GM12878 (cell line): ENCODE data around the gene UBE2J2. TPM values are rescaled to one million over a fixed set of nuclear protein-coding genes. Genes with fewer than 3 reads are reported as not detected.

Source experiments
- ATAC-seq: fragments of 200-7000 bp; cut with Tn5 transposase; 3 replicates; pipeline ENCODE4 v1.9.1; 2020; ENCODE audit warnings: mild to moderate bottlenecking, moderate library complexity
- BruUV-seq: library from RNA; stranded (reverse); fragments of 400-500 nt; replicated peaks from 2 replicates; lab custom pipeline; 2021; lab: Mats Ljungman, UMichigan
- CTCF ChIA-PET: fragments of 300-600 bp; sonication (Branson Sonifier 250); formaldehyde crosslinking; extraction: SDS; loops from one replicate; lab custom pipeline; 2021; ENCODE audit warnings: inconsistent platforms; lab: Yijun Ruan, JAX
- POLR2A ChIA-PET: fragments of 350-600 bp; formaldehyde crosslinking; extraction: SDS; loops from one replicate; lab custom pipeline; 2021; ENCODE audit warnings: inconsistent platforms; lab: Charles Lee
- RAD21 ChIA-PET: fragments of 300-600 bp; sonication (Branson Sonifier 250); formaldehyde crosslinking; loops from one replicate; lab custom pipeline; 2023; ENCODE audit warnings: antibody characterized with exemption; ENCODE audit not compliant: unreplicated experiment; lab: Charles Lee
- SMC1A ChIA-PET: fragments of 300-600 bp; sonication (Branson Sonifier 250); formaldehyde crosslinking; loops from one replicate; lab custom pipeline; 2023; ENCODE audit not compliant: unreplicated experiment, uncharacterized antibody; lab: Charles Lee
- DNase-seq: peaks from one replicate; pipeline ENCODE4 v3.0.0-alpha.2; 2011; ENCODE audit warnings: low read depth, low spot score
- FAIRE-seq: peaks from 3 replicates; lab custom pipeline; 2011; peaks lifted over from hg19 to GRCh38; lab: Jason Lieb, UNC
- H2AFZ ChIP-seq: 2 replicates; pipeline ENCODE4 v1.6.0; 2011; ENCODE audit warnings: low read depth, low read length, control low read depth; ENCODE audit not compliant: control insufficient read depth
- H3K27ac ChIP-seq: 2 replicates; pipeline ENCODE4 v1.5.1; 2011; ENCODE audit warnings: control low read depth; ENCODE audit not compliant: control insufficient read depth, insufficient read depth
- H3K27me3 ChIP-seq, 2 experiments: replicated peaks in 1 of 2; 2 replicates each; pipeline versions ENCODE4 v1.6.0 to v1.6.1; 2011; ENCODE audit warnings: low read length in 1 of 2; ENCODE audit not compliant: control insufficient read depth in 2 of 2, insufficient read depth in 2 of 2
- H3K36me3 ChIP-seq, 2 experiments: 2 replicates each; pipeline ENCODE4 v1.5.1; 2011; ENCODE audit warnings: low read length in 1 of 2; ENCODE audit not compliant: control insufficient read depth in 2 of 2, insufficient read depth in 2 of 2
- H3K4me1 ChIP-seq: 2 replicates; pipeline ENCODE4 v1.6.1; 2011; ENCODE audit warnings: mild to moderate bottlenecking, low read length, moderate library complexity, mixed read lengths; ENCODE audit not compliant: control insufficient read depth, insufficient read depth
- H3K4me2 ChIP-seq: 2 replicates; pipeline ENCODE4 v1.6.0; 2011; ENCODE audit warnings: control low read depth; ENCODE audit not compliant: control insufficient read depth, insufficient read depth
- H3K4me3 ChIP-seq: fragments of 200-600 bp; sonication (generic); 2 replicates; pipeline ENCODE4 v1.5.1; 2016
- H3K79me2 ChIP-seq: 2 replicates; pipeline ENCODE4 v1.6.0; 2011; ENCODE audit warnings: low read length; ENCODE audit not compliant: control insufficient read depth, insufficient read depth
- H3K9ac ChIP-seq: 2 replicates; pipeline ENCODE4 v1.8.0; 2011; ENCODE audit warnings: low read length, control low read depth, mixed read lengths; ENCODE audit not compliant: control insufficient read depth, insufficient read depth
- H3K9me3 ChIP-seq: replicated peaks from 3 replicates; pipeline ENCODE4 v1.5.1; 2011; ENCODE audit warnings: mild to moderate bottlenecking, low read length; ENCODE audit not compliant: control insufficient read depth, insufficient read depth
- H4K20me1 ChIP-seq: 2 replicates; pipeline ENCODE4 v1.6.0; 2011; ENCODE audit not compliant: control insufficient read depth, insufficient read depth
- ATF3 ChIP-seq: IDR thresholded peaks from 2 replicates; pipeline ENCODE4 v1.6.1; 2011; ENCODE audit warnings: low read depth, mild to moderate bottlenecking, low read length, moderate library complexity, borderline replicate concordance; ENCODE audit errors: extremely low read depth
- CHD4 ChIP-seq: fragments of 200-600 bp; sonication (generic); IDR thresholded peaks from 2 replicates; pipeline ENCODE4 v1.6.1; 2016; ENCODE audit warnings: mild to moderate bottlenecking
- EGR1 ChIP-seq, 2 experiments: IDR thresholded peaks; 1 replicate in 1 of 2; 2 replicates in 1 of 2; pipeline ENCODE4 v1.6.1; 2011 to 2012; ENCODE audit warnings: low read depth in 2 of 2, low read length in 2 of 2, borderline replicate concordance in 1 of 2, mild to moderate bottlenecking in 1 of 2, moderate library complexity in 1 of 2
- IRF3 ChIP-seq: fragments of 450-650 bp; IDR thresholded peaks from 2 replicates; pipeline ENCODE4 v1.6.1; 2014; ENCODE audit warnings: mild to moderate bottlenecking
- IRF4 ChIP-seq: IDR thresholded peaks from 2 replicates; pipeline ENCODE4 v1.6.1; 2011; ENCODE audit warnings: low read depth, low read length
- MEF2B ChIP-seq: fragments of 450-650 bp; IDR thresholded peaks from 2 replicates; pipeline ENCODE4 v1.6.1; 2018; ENCODE audit warnings: mild to moderate bottlenecking, moderate library complexity; ENCODE audit not compliant: partially characterized antibody, poor library complexity, severe bottlenecking
- NR2C1 ChIP-seq: fragments of 450-650 bp; IDR thresholded peaks from 2 replicates; pipeline ENCODE4 v1.6.1; 2017; ENCODE audit warnings: antibody characterized with exemption, mild to moderate bottlenecking, moderate library complexity
- PAX8 ChIP-seq: fragments of 450-650 bp; IDR thresholded peaks from 2 replicates; pipeline ENCODE4 v1.6.1; 2017; ENCODE audit warnings: mild to moderate bottlenecking, moderate library complexity
- PML ChIP-seq: IDR thresholded peaks from 2 replicates; pipeline ENCODE4 v1.6.1; 2012; ENCODE audit warnings: low read length, inconsistent platforms
- SREBF1 ChIP-seq: IDR thresholded peaks from 2 replicates; pipeline ENCODE4 v1.6.1; 2012; ENCODE audit warnings: mild to moderate bottlenecking, low read length
- WGBS: methylation state at CpG from one replicate; pipeline ENCODE4 v1.1.6; 2016; ENCODE audit warnings: low lambda C conversion rate; ENCODE audit not compliant: insufficient replicate concordance, insufficient coverage; ENCODE audit errors: missing lambda C conversion rate; 5-methylcytosine and 5-hydroxymethylcytosine counted together
- in situ Hi-C: fragments of 300-500 bp; cut with MboI; formaldehyde crosslinking; loops from 9 replicates; pipeline ENCODE4 v1.14.3; 2018; ENCODE audit warnings: mixed read lengths
- intact Hi-C: fragments of 100-400 bp; cut with micrococcal nuclease; formaldehyde crosslinking; loops from one replicate; pipeline ENCODE4 v1.14.2; 2022; ENCODE audit not compliant: unreplicated experiment
- polyA plus RNA-seq, 11 experiments: library from polyadenylated mRNA; depleted of rRNA in 4 of 11; unstranded in 6 of 11; stranded (reverse) in 5 of 11; fragments of >200 nt; fragmentation: Nextera tagmentation in 4 of 11; fragmentation: Illumina TruSeq in 1 of 11; extraction: Ambion mirVana in 4 of 11; extraction: Trizol in 1 of 11; gene quantifications; 1 replicate in 1 of 11; 2 replicates in 10 of 11; pipeline versions ENCODE4 v1.2.1 to v1.2.3, GENCODE V29; 2011 to 2016; ENCODE audit warnings: inconsistent platforms in 2 of 11, missing spikeins in 2 of 11, low read depth in 1 of 11
- total RNA-seq, 4 experiments: library from RNA; depleted of rRNA in 3 of 4; stranded (reverse); fragments of >200 nt in 3 of 4; fragmentation: Illumina TruSeq in 1 of 4; extraction: Trizol in 1 of 4; gene quantifications; 2 replicates each; pipeline versions ENCODE4 v1.2.1 to v1.2.3, GENCODE V29; 2013 to 2021
- TF ChIP-seq, protein P1 (sequence below): fragments of 150-350 bp; IDR thresholded peaks from 2 replicates; pipeline ENCODE4 v1.6.1; 2014; ENCODE audit warnings: mild to moderate bottlenecking, low read depth, low read length

Gene UBE2J2
- total and polyA plus RNA-seq, 10 of the 15 experiments (the other 5 are each of a cell fraction or from before 2014, with no cell fraction given) = 0.72 to 70.5 (median 49.2) TPM

- Histone ChIP-seq H4K20me1 (no peaks in the 10 kb centered on the region), H3K27me3 (peaks cover 1 to 5% of the 10 kb centered on the region in 2 experiments; a peak in 3 of 4 replicates), H3K4me3 (no peak overlapping the region), H2AFZ (no peak overlapping the region), H3K27ac (no peak overlapping the region), H3K36me3 (no peaks in the 10 kb centered on the region), H3K79me2 (no peaks in the 10 kb centered on the region), H3K4me2 (no peak overlapping the region), H3K9me3 (no peaks in the 10 kb centered on the region), H3K9ac (no peak overlapping the region), H3K4me1 (no peaks in the 10 kb centered on the region)
- ChIA-PET POLR2A (no interaction called here), CTCF (no interaction called here), RAD21 (no interaction called here), SMC1A (no interaction called here)
- BruUV-seq = no TSS peak
- in situ Hi-C loops (no loop called here), intact Hi-C loops (no loop called here)
- WGBS = 81% methylated on average over 27 of the region's 30 CpGs
- FAIRE-seq = no peak
- TF ChIP-seq ATF3 (no peak), NR2C1 (no peak), EGR1 (IDR thresholded peaks at IDR 0.05; ENCODE audit: borderline replicate concordance in 1 of 2, low read depth in 2 of 2, low read length in 2 of 2) (no peak), PML (no peak), PAX8 (no peak), CHD4 (no peak), SREBF1 (no peak), IRF3 (no peak), MEF2B (no peak), IRF4 (no peak)
- TF ChIP-seq, protein P1, sequence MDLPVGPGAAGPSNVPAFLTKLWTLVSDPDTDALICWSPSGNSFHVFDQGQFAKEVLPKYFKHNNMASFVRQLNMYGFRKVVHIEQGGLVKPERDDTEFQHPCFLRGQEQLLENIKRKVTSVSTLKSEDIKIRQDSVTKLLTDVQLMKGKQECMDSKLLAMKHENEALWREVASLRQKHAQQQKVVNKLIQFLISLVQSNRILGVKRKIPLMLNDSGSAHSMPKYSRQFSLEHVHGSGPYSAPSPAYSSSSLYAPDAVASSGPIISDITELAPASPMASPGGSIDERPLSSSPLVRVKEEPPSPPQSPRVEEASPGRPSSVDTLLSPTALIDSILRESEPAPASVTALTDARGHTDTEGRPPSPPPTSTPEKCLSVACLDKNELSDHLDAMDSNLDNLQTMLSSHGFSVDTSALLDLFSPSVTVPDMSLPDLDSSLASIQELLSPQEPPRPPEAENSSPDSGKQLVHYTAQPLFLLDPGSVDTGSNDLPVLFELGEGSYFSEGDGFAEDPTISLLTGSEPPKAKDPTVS = no peak
- DNase-seq = no peak
- no peak for ATAC-seq
Observed at GRCh38 chr1:1244192-1244811, 29.4 kb downstream of the UBE2J2 start.
